GM12864 (cell line): Measurements from ENCODE around the gene LNPEP.
"Not testable (repeated sequence)": the region's sequence is repeated elsewhere in the genome, so short reads cannot be mapped to it uniquely, and the experiment has no call there.

Experiments used
- DNase-seq: peaks from one replicate; pipeline ENCODE4 v3.0.0-alpha.2; 2011; ENCODE audit warnings: low read depth
- H3K4me3 ChIP-seq: 2 replicates; pipeline ENCODE4 v1.5.1; 2011; ENCODE audit warnings: mild to moderate bottlenecking, low read depth, low read length, control low read depth
- TF ChIP-seq, protein P1 (sequence below): IDR thresholded peaks from 2 replicates; pipeline ENCODE4 v1.5.1; 2011; ENCODE audit warnings: low read depth, mild to moderate bottlenecking, moderate library complexity, low read length, control low read depth, inconsistent platforms; ENCODE audit errors: missing control alignments

LNPEP gene

DNA sequence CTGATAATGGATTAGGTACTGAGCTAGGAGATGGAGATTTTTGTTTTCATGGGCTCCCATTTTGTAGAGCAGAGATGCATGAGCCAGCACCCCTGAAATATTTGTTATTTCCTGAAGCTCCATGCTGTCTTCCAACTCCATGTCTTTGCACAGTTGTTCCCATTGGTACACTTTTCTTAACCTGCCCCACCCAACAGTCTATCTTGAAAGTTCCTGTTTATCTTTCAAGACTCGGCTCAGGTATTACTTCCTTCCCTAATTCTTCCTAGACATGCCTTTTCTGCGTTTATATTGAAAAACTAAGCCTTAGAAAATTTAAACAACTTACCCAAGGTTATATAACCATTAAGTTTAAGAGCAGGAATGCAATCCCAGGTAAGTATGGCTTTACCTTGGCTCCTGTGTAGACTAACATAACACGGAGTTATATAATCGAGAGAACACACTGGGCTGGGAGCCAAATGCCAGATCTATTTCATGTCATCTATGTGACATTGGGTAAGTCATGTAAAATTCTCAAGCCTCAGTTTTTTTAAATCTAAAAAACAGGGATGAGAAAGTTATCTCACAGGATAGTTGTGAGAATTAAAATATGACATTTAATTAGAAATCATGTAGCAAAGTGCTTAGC lies 139.1 kb downstream of the LNPEP start:
- no peak for DNase-seq

DNA sequence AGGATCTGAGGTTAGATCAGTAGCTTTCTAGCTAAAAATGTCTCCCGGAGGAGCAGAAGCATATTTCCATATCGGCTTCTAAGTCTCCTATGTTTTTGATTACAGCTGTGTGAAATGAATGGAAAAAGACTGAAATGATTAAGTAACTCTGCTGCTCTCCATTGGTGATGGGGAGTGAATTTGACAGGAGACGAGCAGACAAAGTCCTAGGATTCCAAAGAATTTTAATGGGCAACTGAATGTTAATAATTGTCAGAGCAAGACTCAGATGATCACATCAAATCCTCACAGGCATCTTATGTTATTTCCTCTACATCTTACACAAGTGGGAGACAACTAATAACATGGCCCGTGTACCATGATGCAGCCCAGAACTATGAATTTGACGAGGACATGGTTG lies 139.8 kb downstream of the LNPEP start:
- no peak overlapping the region for H3K4me3 ChIP-seq
- no peak for DNase-seq
- TF ChIP-seq, protein P1, sequence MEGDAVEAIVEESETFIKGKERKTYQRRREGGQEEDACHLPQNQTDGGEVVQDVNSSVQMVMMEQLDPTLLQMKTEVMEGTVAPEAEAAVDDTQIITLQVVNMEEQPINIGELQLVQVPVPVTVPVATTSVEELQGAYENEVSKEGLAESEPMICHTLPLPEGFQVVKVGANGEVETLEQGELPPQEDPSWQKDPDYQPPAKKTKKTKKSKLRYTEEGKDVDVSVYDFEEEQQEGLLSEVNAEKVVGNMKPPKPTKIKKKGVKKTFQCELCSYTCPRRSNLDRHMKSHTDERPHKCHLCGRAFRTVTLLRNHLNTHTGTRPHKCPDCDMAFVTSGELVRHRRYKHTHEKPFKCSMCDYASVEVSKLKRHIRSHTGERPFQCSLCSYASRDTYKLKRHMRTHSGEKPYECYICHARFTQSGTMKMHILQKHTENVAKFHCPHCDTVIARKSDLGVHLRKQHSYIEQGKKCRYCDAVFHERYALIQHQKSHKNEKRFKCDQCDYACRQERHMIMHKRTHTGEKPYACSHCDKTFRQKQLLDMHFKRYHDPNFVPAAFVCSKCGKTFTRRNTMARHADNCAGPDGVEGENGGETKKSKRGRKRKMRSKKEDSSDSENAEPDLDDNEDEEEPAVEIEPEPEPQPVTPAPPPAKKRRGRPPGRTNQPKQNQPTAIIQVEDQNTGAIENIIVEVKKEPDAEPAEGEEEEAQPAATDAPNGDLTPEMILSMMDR: no peak

More for the DNA sequence above, 139.1 kb downstream of the LNPEP start:
- TF ChIP-seq, protein P1: no peak
- no peak overlapping the region for H3K4me3 ChIP-seq

DNA sequence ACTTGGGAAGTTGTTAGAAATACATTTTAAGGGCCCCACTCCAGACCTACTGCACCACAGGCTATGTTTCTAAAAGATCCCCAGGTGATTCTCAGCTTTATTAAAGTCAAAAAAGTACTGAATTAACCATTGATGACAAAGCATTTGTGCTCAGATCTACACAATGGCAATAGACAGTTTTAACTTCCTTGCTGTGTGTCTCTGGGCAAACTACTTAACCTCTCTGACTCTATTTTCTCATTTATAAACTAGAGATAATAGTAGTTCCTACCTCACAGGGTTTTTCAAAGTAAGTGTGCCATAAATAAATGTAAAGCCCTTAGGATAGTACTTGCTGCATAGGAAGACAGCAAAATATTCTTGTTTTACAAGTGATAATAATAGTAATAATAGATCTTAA lies 140.2 kb downstream of the LNPEP start:
- DNase-seq: no peak
- TF ChIP-seq, protein P1: no peak
- H3K4me3 ChIP-seq: no peak overlapping the region

GRCh38 chr5:97077246-97077645 lies 141.4 kb downstream of the LNPEP start:
- H3K4me3 ChIP-seq: no peak overlapping the region
- DNase-seq: no peak
- TF ChIP-seq, protein P1: no peak

DNA sequence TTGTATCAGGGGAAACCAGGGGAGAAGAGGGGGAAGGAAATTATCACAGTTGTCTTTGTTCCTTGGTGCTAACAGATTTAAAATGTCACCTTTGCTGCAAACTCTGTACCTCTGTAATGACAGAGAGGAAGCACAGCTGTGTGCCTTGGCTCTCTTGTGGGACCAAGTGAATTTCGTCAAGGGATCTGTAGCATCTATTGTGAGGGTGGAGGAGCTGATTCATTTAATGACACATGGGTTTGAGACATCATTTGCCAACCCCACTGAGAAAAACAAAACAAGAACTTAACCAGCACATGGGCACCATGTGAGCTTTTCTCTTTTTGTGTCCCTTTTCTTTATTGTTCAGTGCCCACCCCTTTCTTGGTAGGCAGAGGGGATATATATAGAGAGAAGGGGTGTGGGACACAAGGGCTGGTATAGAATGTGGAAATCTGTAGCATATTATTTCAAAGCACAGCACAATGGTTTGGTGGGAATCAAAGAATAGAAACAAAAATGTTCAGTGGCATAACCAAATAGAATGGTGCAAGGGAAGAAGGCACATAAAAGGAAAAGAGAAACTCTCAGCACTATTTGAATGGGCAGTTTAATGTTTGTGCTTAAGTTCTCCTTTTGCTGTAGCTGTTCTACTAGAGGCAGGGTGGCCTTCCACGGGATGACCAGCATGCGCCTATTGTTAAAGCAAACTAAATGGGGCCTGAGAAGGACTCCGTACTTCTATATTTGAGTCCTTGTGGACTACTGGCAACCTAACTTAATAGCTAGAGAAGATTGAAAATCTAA lies 143.3 kb downstream of the LNPEP start:
- TF ChIP-seq, protein P1: no peak
- DNase-seq: no peak
- H3K4me3 ChIP-seq: no peak overlapping the region

DNA sequence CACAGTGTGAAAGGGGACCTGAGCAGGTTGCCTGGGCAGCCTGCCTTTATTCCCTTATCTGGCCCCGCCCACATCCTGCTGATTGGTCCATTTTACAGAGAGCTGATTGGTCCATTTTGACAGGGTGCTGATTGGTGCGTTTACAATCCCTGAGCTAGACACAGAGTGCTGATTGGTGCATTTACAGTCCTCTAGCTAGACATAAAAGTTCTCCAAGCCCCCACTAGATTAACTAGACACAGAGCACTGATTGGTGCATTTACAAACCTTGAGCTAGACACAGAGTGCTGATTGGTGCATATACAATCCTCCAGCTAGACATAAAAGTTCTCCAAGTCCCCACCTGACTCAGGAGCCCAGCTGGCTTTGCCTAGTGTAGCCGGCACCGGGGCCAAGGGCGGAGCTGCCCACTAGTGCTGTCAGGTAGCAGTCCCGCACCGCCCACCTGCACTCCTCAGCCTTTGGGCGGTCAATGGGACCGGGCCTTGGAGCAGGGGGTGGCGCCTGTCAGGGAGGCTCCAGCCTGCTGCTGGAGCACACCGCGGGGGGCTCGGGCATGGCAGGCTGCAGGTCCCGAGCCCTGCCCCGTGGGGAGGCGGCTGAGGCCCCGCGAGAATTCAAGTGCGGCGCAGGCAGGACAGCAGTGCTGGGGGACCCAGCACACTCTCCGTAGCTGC lies 149.0 kb downstream of the LNPEP start:
- DNase-seq, H3K4me3 ChIP-seq: not testable (repeated sequence)

- no peak for DNase-seq
- H3K4me3 ChIP-seq: no peak overlapping the region
- TF ChIP-seq, protein P1: no peak
Measured at GRCh38 chr5:97085459-97086181, 149.7 kb downstream of the LNPEP start.
